Amygdala (tissue), 56 donors: ENCODE results near the gene TEK.
"Not testable (repeated sequence)": the region's sequence is repeated elsewhere in the genome, so short reads cannot be mapped to it uniquely, and the experiment has no call there.

Experiments used
- DNase-seq, 56 donors: peaks; one replicate each; lab custom pipeline; 2025; lab: John Stamatoyannopoulos, UW

Gene TEK

DNA sequence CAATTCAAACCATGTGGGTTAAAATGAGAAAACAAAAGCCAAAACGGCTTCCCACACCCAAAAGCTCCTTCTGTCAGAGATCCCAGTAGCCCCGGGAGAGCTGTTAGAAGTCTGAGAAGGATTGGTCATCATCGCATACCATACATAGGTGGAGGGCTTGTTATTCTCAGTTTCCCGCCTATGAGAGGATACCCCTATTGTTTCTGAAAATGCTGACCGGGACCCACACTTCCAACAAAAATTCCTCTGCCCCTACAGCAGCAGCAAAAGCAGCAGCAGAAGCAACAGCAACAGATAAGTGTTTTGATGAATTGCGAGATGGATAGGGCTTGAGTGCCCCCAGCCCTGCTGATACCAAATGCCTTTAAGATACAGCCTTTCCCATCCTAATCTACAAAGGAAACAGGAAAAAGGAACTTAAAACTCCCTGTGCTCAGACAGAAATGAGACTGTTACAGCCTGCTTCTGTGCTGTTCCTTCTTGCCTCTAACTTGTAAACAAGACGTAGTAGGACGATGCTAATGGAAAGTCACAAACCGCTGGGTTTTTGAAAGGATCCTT lies at the start of gene TEK:
Gene TEK, plus strand, starts transcription at position 245 of the 561 bp plus-strand sequence. CDS start 366 bp downstream, outside the sequence.
- DNase-seq: no peak

DNA sequence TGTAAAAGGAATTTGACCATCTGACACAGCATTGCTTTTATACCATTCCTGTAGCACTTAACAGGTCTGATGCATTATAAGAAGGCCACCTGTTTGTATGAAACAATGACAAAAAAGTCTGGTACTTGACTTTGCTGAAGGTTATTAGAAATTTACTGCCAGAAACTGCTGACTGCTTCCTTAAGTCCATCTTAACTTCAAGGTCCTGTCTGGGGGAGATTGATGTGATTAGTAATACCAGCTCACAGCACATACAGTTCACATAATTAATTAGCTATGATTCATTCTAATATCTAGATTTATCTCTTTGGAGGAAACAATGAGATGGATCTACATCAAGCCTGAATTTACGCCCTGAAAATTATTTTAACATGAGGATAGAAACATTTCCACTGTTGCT lies 49.6 kb upstream of the TEK start:
- DNase-seq: no peak

DNA sequence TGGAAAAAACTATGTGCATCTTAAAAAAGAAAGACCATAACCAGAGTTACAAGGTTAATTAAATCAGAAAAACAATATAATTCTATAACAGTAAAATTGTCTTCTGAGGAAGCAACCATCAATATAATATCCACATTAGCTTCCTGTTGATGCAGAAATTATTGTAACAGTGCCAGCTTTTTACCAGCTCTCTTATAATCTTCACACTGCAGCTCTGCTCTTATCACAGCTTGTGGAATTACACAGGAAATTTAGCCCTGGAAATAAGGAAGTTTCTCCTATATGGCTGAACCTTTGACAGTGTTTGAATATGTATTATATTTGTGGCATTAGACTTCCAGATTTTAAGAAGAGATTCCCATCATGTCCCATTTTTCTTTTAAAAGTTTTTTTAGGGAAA lies 49.1 kb upstream of the TEK start:
- no peak for DNase-seq

DNA sequence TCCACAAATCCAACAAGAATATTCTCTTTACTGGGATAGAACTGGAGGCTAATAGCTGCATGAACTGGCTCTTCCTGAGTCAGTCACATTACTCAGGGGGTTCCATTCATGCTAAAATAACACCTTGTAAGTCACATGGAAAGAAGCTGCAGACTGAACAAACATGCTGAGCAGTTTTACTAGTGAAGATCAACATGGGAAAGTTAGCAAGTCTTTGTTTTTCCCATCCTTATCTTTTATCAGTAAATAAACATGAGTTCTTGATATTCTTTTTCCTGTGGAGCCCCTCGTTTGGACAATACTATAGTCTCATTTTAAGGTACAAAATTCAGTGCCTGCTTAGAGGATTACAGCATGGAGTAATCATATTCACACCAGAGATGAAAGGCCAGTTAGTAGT lies 43.7 kb upstream of the TEK start:
- DNase-seq: no peak

DNA sequence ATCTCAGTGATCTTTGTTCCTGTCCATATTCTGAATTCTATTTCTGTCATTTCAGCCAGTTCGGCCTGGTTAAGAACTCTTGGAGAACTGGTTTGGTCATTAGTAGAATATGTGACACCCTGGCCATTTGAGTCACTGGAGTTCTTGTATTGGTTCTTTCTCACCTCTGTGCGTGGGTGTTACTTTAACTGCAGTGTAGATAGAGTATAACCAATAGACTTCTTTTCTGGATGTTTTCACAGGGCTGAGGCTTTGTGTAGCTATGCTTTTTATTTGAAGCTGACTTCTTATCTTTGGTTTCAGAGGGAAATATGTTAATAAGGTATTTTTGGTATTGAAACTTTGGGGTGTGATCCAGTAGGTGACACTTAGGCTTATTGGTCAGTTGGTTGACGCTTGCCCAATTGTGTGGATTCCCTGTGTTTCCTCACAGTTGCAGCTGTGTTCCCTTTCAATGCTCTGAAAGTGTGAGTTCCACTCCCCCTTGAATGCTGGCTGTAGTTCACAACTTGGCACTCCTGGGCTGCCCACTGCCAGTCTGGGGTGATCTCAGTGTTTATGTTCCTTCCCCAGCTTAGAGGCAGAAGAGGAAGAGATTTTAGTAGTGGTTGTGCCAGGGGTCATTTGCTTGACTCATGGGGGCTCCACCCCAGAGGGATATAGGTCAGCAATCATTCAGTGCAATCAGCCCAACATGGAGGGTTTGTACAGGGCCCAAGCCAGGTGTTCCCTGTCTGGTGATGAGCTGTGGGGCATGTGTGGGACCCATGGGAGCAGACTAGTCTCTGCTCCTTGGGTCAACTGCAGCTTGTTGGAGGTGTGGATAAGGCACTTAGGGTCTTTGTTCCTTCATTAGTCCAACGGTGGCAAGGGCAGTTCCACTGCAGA lies 34.9 kb upstream of the TEK start:
- no peak for DNase-seq

DNA sequence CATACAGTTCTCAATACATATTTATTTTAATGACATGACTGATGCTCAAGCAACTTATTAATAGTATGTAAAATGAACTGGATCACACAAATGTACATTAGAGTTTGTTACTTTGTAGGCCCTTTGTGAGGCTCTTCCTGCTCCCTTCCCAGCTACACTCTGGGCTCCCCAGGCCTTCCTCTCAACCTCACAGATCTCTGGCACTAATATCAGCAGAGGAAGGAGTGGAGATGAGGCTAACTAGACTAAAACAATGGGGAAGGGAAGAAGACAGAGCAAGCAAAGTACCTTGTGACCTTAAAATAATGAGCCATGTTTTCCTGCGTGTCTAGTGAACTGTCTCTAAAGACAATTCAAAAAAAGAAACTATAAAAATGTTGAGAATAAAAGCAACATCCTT lies 30.3 kb upstream of the TEK start:
- no peak for DNase-seq

DNA sequence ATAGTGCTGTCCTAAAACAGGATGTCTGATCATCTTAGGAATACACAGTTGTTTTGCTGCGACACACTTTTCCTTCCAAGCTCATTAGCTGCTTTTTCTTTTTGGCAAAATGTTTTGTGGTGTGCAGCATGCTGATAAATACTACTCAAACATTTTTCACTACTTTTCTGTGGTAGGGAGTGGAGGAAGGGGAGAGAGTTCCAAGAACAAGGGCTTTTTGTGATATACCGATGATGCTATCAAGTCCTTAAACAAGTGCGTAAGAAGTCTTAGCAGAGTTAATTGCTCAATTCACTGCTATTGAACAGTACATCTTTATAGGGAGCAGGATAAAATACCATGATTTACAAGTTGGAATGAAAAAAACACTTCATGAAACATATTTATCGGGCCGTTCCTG lies 23.6 kb upstream of the TEK start:
- DNase-seq: no peak

DNA sequence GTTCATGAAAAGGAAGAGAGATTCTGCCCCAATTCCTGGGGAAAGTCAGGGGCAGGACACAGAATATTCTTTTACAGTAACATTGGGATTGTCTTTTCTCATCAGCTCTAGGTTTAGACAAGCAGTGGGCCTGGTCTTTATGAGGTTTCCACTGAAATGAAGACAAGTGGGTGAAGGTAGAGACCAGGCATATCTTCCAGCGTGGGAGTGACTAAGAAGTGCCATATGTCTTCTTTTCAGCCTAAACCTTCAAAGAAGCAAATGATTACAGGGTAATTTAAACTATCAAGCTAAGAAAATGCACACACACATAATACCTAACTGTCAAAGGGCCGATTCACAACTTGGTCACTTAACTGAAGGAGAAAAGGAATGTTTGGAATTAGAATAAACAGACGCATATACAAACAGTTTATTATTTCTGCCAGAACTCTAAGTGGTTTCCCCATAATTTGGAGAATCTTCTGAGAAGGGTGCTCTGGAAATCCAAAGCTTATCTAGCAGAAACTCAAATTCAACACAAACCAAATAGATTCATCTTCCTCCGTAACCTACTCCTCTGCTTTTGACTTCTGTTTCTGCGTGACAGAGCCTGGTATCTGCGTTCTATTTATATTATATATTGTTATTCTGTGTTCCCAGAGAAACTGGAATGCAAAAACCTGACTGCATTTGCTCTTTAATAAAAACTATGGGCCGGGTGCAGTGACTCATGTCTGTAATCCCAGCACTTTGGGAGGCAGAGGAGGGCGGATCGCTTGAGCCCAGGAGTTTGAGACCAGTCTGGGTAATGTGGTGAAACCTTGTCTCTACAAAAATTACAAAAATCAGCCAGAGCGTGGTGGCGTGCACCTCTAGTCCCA lies 22.0 kb upstream of the TEK start:
- no peak for DNase-seq

DNA sequence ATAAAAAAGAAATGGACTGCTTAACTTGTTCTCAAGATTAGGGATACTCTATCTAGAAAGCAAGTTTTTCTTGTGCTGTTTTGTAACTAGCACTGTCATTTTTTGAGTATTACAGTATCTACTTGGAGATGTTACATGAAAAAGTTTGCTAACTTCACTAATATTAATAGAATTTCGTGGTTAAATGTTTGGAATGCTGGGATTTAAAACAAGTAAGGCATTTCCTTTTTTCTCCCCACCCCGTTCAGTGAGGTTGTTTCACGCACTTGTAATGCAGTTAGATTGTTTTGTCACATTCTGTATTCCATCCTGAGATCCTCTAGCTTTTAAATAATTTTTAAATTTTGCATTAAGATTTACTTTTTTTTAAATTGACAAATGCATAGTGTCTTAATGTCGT lies 20.0 kb upstream of the TEK start:
- no peak for DNase-seq

DNA sequence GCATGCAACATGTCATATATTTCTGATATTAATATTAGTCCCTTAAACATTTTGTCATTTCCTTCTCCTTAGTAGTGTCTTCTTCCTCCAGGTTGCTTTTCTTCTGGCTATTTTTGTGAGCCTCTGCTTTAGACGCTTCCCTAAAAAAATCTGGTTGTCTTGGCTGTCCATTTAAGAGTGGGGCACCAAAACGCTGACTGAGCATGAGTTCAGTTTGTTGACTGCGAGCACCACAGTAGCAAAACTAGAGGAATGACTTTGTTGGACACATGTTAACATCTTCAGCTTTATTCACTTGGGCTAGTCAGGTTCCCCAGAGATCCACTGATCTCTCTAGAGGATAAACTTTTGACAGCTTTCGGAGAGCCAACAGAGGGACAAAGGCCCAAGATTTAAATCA lies 19.3 kb upstream of the TEK start:
- no peak for DNase-seq

DNA sequence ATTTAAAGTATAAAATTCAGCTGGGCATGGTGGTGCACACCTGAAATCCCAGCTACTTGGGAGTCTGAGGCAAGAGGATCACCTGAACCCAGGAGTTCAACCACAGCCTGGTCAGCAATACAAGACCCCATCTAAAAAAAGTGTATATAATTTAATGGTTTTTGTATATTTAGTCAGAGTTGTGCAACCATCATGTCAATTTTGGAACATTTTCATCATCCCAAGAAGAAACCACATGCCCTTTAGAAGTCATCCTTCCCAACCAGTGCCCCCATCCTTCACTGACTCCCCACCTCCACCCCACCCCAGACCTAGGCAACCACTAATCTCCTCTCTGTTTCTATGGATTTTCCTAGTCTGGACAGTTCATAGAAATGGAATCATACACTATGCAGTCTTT lies 18.8 kb upstream of the TEK start:
- DNase-seq: no peak

DNA sequence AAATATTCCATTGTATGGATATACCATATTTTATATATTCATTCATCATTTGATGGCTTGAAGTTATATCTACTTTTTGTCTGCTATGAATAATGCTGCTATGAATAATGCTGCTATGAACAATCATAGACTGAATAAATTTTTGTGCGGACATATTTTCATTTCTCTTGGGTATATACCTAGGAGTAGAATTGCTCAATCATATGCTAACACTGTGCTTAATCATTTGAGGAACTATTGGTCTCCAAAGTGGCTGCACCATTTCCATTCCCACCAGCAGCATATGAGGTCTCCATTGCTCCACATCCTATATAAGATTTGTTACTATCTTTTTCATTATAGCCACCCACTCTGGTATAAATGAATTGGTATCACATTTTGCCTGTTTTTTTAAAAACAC lies 18.3 kb upstream of the TEK start:
- no peak for DNase-seq

DNA sequence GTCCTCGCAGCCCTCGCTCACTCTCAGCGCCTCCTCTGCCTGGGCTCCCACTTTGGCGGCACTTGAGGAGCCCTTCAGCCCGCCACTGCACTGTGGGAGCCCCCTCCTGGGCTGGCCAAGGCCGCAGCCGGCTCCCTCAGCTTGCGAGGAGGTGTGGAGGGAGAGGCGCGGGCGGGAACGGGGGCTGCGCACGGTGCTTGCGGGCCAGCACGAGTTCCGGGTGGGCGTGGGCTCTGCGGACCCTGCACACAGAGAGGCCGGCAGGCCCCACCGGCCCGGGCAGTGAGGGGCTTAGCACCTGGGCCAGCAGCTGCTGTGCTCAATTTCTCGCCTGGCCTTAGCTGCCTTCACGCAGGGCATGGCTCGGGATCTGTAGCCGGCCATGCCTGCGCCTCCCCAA lies 16.5 kb upstream of the TEK start:
- not testable (repeated sequence) for DNase-seq

DNA sequence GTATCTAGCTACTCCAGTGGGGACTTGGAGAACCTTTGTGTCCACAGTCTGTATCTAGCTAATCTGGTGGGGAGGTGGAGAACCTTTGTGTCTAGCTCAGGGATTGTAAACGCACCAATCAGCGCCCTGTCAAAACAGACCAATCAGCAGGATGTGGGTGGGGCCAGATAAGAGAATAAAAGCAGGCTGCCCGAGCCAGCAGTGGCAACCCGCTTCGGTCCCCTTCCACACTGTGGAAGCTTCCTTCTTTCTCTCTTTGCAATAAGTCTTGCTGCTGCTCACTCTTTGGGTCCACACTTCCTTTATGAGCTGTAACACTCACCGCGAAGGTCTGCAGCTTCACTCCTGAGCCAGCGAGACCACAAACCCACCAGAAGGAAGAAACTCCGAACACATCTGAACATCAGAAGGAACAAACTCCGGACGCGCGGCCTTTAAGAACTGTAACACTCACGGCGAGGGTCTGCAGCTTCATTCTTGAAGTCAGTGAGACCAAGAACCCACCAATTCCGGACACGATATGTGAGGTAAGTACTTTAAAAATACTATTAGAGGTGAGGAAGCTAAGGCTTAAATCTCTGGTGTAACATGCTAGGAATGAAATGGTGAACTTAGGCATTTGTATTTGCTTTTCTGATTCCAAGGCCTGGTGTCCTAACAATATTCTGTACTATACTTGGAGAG lies 15.5 kb upstream of the TEK start:
- DNase-seq: not testable (repeated sequence)

DNA sequence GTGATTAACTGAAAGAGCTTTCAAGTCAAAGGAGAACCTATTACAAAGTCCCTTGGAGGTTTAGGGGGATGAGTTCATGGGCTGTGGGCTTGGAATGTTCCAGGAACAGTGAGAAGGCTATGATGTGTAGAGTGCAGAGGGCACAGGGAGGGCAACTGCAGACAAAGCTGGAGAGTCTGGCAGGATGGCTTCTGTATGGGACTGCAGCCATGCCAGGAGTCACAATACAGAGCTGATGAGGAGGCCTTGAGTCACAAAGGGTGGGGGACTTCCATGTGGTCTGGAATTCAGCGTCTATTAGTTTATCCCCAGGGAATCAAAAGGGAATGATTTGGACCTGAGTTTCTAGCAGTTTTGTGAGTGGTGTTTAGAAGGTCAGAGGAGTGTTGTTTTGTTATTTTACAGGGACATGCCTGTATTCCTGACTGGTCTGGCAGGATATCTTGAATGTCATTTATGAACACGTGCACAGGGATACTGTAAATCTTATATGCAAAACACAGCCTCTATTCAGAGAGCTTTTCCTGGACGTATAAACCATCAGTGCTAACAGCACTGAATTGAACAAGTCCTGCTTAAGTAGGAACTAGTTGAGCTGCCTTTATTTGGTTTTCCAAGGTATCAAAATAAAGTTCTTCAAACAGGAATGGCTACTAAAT lies 14.3 kb upstream of the TEK start:
- no peak for DNase-seq

DNA sequence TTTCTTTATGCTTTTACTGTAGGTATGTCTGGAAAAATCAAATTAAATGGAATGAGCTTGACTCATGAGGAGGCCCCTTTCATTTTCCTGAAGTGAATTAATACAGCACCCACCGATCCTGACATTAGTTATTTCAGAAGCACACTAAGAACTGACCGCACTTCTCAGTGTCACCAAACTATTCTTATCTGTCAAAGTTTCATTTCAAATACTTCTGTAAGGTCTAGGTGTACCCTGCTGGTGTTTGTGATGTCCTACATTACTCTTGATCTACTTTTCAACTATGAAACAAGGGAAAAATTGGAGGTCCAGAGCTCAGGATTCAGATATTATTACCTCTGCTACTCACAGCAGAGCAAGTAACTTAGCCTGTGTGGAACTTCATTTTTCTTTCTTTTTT lies 1.8 kb upstream of the TEK start:
- no peak for DNase-seq

DNA sequence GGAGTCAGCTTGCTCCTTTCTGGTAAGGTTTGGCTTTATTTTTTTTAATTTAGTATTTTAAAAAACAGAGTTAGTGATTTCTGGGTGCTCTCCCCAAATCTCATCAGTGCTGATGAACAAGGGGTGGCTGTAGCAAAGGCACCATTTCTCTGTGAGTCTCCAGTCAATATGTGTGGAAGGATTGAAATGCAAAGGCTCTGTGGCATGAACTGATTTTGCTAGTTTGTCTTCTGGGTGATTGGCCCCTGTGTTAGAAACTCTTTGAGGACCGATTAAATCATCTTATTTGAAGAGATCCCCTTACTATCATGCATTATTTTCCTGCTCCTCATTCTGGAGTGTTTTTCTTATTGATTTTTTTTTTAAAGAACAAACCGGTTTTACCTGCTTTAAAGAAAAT lies 596 bp downstream of the TEK start:
- no peak for DNase-seq

DNA sequence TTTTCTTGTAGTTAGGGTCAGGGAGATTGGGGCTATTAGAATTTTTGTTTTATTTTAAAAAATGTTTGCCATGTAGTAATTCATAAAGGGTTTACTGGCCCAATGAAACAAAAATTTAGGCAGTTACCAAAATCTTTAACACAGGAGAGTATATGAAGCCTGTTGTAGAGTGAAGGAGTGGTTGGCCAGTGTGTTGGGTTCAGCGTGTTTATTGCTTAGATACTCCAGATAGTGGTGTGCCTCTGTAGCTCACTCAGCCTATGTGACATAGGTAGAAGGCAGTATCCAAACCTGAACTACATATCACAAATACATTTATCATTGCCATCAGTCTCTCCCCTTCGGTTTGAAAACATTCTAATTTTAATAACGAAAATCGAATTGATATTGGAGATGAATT lies 1.2 kb downstream of the TEK start:
- no peak for DNase-seq

DNA sequence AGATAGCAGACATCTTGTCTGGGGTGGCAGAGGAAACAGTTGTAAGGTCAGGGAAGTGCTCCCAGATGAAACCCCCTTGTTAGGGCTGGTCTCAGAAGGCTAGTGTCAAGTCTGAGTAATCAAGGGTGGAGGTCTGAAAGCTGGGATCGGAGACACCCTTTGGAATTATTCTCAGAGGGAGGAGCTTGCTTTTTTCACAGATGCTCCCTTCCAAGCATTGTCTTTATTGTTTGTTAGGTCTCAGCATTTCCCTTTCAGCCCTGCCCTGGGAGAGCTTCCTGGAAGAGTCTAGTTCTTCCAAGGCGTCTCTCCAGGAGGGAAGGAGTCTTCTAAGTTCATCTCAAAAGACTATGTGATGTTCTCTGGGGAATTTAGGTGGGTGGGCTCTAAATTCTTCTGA lies 3.2 kb downstream of the TEK start:
- DNase-seq: no peak

DNA sequence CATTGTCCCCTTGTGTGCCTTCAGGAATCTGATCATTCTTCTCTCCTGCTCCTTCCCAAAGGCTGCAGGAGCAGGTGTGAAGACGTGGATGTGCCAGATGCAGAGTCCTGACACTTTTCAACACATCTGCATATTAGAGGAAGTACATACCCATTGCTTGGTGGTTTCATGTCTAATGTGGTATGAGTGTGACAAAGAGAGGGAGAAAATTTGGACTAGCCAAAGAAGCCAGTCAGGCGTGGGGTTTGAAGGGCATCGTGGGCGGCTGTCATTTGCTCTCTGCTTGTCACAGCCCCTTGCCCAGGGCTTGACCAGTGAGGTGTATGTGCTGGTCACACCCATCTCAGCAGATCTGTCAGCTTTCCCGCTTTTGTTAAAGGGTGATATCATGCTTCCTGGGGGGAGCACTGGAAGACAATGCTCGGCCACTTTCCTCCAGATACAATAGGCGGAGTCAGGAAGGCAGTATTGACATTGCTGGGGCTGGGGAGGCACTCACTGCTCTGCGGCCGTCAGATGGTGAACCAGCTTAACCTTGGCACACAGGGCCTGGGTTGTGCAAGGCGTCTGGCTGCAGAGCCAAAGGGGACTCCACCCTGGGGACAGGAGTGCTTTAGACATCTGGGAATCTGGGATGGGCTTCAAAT lies 8.6 kb downstream of the TEK start:
- no peak for DNase-seq
